ENCODE measurements around the gene SDR42E2. TPM values are rescaled to one million over a fixed set of nuclear protein-coding genes. Genes with fewer than 3 reads are reported as not detected.

The SDR42E2 gene
- total and polyA plus RNA-seq, 2 of the 8 experiments (the other 6 are each of a cell fraction or from before 2014, with no cell fraction given) = 0.08 TPM; not detected in 1

DNA sequence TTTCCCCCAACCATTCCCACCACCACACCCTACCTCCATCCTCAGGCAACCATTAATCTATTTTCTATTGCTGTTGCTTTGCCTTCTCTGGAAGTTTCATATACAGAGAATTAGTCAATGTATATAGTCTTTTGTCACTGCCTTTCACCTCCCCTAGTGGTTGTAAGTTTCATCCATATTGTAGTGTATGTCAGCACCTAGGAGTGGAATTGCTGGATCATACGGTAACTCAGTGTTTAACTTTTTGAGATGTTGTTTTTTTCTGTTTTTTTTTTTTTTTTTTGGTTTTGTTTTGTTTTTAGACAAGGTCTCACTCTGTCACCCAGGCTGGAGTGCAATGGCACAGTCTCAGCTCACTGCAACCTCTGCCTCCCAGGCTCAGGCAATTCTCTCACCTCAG lies 60.7 kb downstream of the SDR42E2 start:
- Histone ChIP-seq H2BK12ac (ENCODE audit: low read depth, low read length) (no peak overlapping the region), H3K4me2 (ENCODE audit: insufficient read depth in 1 of 2, low read depth in 2 of 2, low read length in 2 of 2) (no peak overlapping the region), H2BK20ac (ENCODE audit: low read length) (no peak overlapping the region), H4K5ac (ENCODE audit: insufficient read length, low read depth, low read length) (no peak overlapping the region), H4K91ac (replicated peaks; ENCODE audit: insufficient read length, low read length) (no peak overlapping the region), H3K79me1 (ENCODE audit: low read depth, low read length) (no peaks in the 10 kb centered on the region; the same call in 1 of the 2 replicates), H2BK5ac (ENCODE audit: low read depth, low read length) (no peak overlapping the region), H2BK120ac (replicated peaks; ENCODE audit: low read depth, low read length) (no peak overlapping the region), H3K27ac (ENCODE audit: low read depth, low read length) (no peak overlapping the region), H2AK5ac (ENCODE audit: low read depth, low read length) (no peak overlapping the region), H3K4me1 (replicated peaks in 1 of 4; ENCODE audit: control insufficient read depth in 3 of 4, insufficient read depth in 4 of 4, low read length in 3 of 4) (peaks cover 0 to 7% (median 4%) of the 10 kb centered on the region in 4 experiments; a peak in 6 of 7 replicates), H3K23me2 (ENCODE audit: low read depth, low read length) (no peaks in the 10 kb centered on the region), H3K56ac (replicated peaks; ENCODE audit: insufficient read length, low read depth, low read length) (no peak overlapping the region), H4K8ac (ENCODE audit: extremely low read depth, insufficient read depth, low read length) (no peak overlapping the region), H3K4ac (replicated peaks; ENCODE audit: insufficient read length, low read depth, low read length) (no peak overlapping the region), H3K9me3 (ENCODE audit: insufficient read depth in 2 of 2, low read depth in 1 of 2, low read length in 1 of 2) (no peaks in the 10 kb centered on the region), H3K14ac (ENCODE audit: insufficient read length) (no peak overlapping the region), H3K9ac (replicated peaks in 1 of 4; ENCODE audit: extremely low read depth in 1 of 4, low read depth in 3 of 4, low read length in 3 of 4) (no peak overlapping the region), H4K20me1 (replicated peaks in 1 of 2; ENCODE audit: control insufficient read depth in 1 of 2, insufficient read depth in 2 of 2, low read length in 2 of 2) (peaks cover 0 to 1% of the 10 kb centered on the region in 2 experiments), H3K36me3 (ENCODE audit: control insufficient read depth in 2 of 4, insufficient read depth in 4 of 4, low read length in 3 of 4) (no peaks in the 10 kb centered on the region), H3K18ac (ENCODE audit: extremely low read depth, low read length) (no peak overlapping the region), H3K23ac (ENCODE audit: insufficient read length) (no peak overlapping the region), H3K4me3 (ENCODE audit: extremely low read depth in 1 of 4, insufficient read depth in 2 of 4, low read depth in 3 of 4, low read length in 4 of 4) (no peak overlapping the region), H2AFZ (ENCODE audit: low read length) (no peak overlapping the region), H3K79me2 (ENCODE audit: control insufficient read depth in 1 of 2, insufficient read depth in 2 of 2, low read length in 2 of 2) (peaks cover 0 to 7% of the 10 kb centered on the region in 2 experiments; a peak in 1 of 4 replicates), H2BK15ac (ENCODE audit: low read length) (no peak overlapping the region), H3K27me3 (replicated peaks in 1 of 4; ENCODE audit: control insufficient read depth in 3 of 4, extremely low read depth in 1 of 4, insufficient read depth in 3 of 4, low read length in 3 of 4) (no peaks in the 10 kb centered on the region)
- DNase-seq (ENCODE audit: low read depth in 1 of 2, low spot score in 2 of 2) = no peak
- 90% methylated on average over 1 of the region's 1 CpG; no CpG with 5 or more reads in 1 of the 2 experiments for WGBS, 2 experiments (ENCODE audit: extremely low coverage in 1 of 2, insufficient coverage in 1 of 2, insufficient read length in 1 of 2, insufficient replicate concordance in 2 of 2, low coverage in 1 of 2, low lambda C conversion rate in 2 of 2, missing lambda C conversion rate in 1 of 2)
- POLR2A ChIA-PET (ENCODE audit: partially characterized antibody) = interaction anchor here (0.6 to 1.4 kb wide), 2 partner anchors 15 to 416 kb away, joined by 3 read pairs; no protein-coding TSS in a partner anchor
- CTCF ChIA-PET (ENCODE audit: partially characterized antibody) = interaction anchor here (1.0 to 9.1 kb wide), 3 partner anchors 13 to 77 kb away, joined by 3 to 66 read pairs (median 3); partner anchors contain the start of gene EEF2K
- no peak for FAIRE-seq
- TF ChIP-seq BACH1 (IDR thresholded peaks at IDR 0.05; ENCODE audit: low read length) (no peak), RXRA (IDR thresholded peaks at IDR 0.05; ENCODE audit: insufficient read depth, low read depth, low read length) (no peak), NANOG (IDR thresholded peaks at IDR 0.05; ENCODE audit: insufficient read depth, low read depth, low read length, poor library complexity, severe bottlenecking) (no peak), CHD2 (IDR thresholded peaks at IDR 0.05; ENCODE audit: low read length) (no peak), BCL11A (IDR thresholded peaks at IDR 0.05; ENCODE audit: low read depth in 2 of 2, low read length in 2 of 2) (no peak), YY1 (IDR thresholded peaks at IDR 0.05; ENCODE audit: low read depth, low read length) (no peak), TBP (IDR thresholded peaks at IDR 0.05; ENCODE audit: low read depth, low read length) (no peak), TAF7 (optimal IDR thresholded peaks at IDR 0.05; ENCODE audit: borderline replicate concordance, low read depth, low read length) (no peak)
- TF ChIP-seq, protein P1, sequence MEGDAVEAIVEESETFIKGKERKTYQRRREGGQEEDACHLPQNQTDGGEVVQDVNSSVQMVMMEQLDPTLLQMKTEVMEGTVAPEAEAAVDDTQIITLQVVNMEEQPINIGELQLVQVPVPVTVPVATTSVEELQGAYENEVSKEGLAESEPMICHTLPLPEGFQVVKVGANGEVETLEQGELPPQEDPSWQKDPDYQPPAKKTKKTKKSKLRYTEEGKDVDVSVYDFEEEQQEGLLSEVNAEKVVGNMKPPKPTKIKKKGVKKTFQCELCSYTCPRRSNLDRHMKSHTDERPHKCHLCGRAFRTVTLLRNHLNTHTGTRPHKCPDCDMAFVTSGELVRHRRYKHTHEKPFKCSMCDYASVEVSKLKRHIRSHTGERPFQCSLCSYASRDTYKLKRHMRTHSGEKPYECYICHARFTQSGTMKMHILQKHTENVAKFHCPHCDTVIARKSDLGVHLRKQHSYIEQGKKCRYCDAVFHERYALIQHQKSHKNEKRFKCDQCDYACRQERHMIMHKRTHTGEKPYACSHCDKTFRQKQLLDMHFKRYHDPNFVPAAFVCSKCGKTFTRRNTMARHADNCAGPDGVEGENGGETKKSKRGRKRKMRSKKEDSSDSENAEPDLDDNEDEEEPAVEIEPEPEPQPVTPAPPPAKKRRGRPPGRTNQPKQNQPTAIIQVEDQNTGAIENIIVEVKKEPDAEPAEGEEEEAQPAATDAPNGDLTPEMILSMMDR (IDR thresholded peaks at IDR 0.05; ENCODE audit: control extremely low read depth in 1 of 3, insufficient read depth in 1 of 3, low read depth in 1 of 3, low read length in 3 of 3) = no peak
- TF ChIP-seq, protein P2, sequence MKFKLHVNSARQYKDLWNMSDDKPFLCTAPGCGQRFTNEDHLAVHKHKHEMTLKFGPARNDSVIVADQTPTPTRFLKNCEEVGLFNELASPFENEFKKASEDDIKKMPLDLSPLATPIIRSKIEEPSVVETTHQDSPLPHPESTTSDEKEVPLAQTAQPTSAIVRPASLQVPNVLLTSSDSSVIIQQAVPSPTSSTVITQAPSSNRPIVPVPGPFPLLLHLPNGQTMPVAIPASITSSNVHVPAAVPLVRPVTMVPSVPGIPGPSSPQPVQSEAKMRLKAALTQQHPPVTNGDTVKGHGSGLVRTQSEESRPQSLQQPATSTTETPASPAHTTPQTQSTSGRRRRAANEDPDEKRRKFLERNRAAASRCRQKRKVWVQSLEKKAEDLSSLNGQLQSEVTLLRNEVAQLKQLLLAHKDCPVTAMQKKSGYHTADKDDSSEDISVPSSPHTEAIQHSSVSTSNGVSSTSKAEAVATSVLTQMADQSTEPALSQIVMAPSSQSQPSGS (IDR thresholded peaks at IDR 0.05; ENCODE audit: low read length) = no peak
